OCI-LY7 (cell line): ENCODE data around the gene CGA. TPM values are rescaled to one million over a fixed set of nuclear protein-coding genes. Genes with fewer than 3 reads are reported as not detected.

ENCODE experiments used
- BruUV-seq: library from RNA; stranded (reverse); fragments of 400-500 nt; replicated peaks from 2 replicates; lab custom pipeline; 2021; lab: Mats Ljungman, UMichigan
- CTCF ChIA-PET: fragments of 300-600 bp; sonication (Branson Sonifier 250); formaldehyde crosslinking; loops from one replicate; lab custom pipeline; 2022; ENCODE audit warnings: antibody characterized with exemption; ENCODE audit not compliant: unreplicated experiment; lab: Charles Lee
- POLR2A ChIA-PET: fragments of 300-600 bp; sonication (Branson Sonifier 250); formaldehyde crosslinking; loops from one replicate; lab custom pipeline; 2022; ENCODE audit warnings: antibody characterized with exemption; lab: Charles Lee
- DNase-seq: peaks from one replicate; pipeline ENCODE4 v3.0.0-alpha.2; 2015; ENCODE audit warnings: low spot score
- H2AFZ ChIP-seq: fragments of 200-600 bp; sonication (generic), shearing (Covaris generic); 2 replicates; pipeline ENCODE4 v1.6.1; 2014; ENCODE audit warnings: mild to moderate bottlenecking, antibody characterized with exemption, low read length, moderate library complexity
- H3K27ac ChIP-seq: fragments of 200-600 bp; sonication (generic); 2 replicates; pipeline ENCODE4 v1.5.1; 2014; ENCODE audit warnings: mixed run types, low read depth, mild to moderate bottlenecking, moderate library complexity, low read length, inconsistent platforms; ENCODE audit not compliant: poor library complexity, severe bottlenecking
- H3K36me3 ChIP-seq: fragments of 200-600 bp; sonication (generic); 2 replicates; pipeline ENCODE4 v1.6.1; 2014; ENCODE audit warnings: mild to moderate bottlenecking, antibody characterized with exemption, low read length, moderate library complexity, mixed read lengths; ENCODE audit not compliant: insufficient read depth
- H3K4me1 ChIP-seq: fragments of 200-600 bp; sonication (generic); 2 replicates; pipeline ENCODE4 v1.5.1; 2014; ENCODE audit warnings: mild to moderate bottlenecking, low read length; ENCODE audit not compliant: insufficient read depth, poor library complexity, severe bottlenecking
- H3K4me2 ChIP-seq: fragments of 200-600 bp; sonication (generic); 2 replicates; pipeline ENCODE4 v1.6.1; 2014; ENCODE audit warnings: mild to moderate bottlenecking, low read length
- H3K4me3 ChIP-seq: fragments of 200-600 bp; sonication (generic); 2 replicates; pipeline ENCODE4 v1.5.1; 2014; ENCODE audit warnings: mild to moderate bottlenecking, low read depth, low read length; ENCODE audit not compliant: poor library complexity, severe bottlenecking
- H3K79me2 ChIP-seq: fragments of 200-600 bp; sonication (generic); 2 replicates; pipeline ENCODE4 v1.6.1; 2016; ENCODE audit warnings: low read depth, mild to moderate bottlenecking, low read length, moderate library complexity, mixed read lengths; ENCODE audit not compliant: insufficient read depth
- H3K9me2 ChIP-seq: fragments of 200-600 bp; sonication (generic); 2 replicates; pipeline ENCODE4 v1.6.1; 2016; ENCODE audit warnings: mild to moderate bottlenecking, low read length, mixed read lengths; ENCODE audit not compliant: insufficient read depth
- H3K9me3 ChIP-seq: fragments of 200-600 bp; sonication (generic); 2 replicates; pipeline ENCODE4 v1.6.1; 2014; ENCODE audit warnings: mild to moderate bottlenecking, mixed run types, low read length, mixed read lengths
- H4K20me1 ChIP-seq: fragments of 200-600 bp; sonication (generic); 2 replicates; pipeline ENCODE4 v1.6.1; 2014; ENCODE audit warnings: mild to moderate bottlenecking, antibody characterized with exemption, low read length, moderate library complexity, mixed read lengths; ENCODE audit not compliant: insufficient read depth
- EZH2phosphoT487 ChIP-seq: fragments of 200-600 bp; sonication (generic); IDR thresholded peaks from 2 replicates; pipeline ENCODE4 v1.6.1; 2018; ENCODE audit warnings: low read depth, borderline replicate concordance, mild to moderate bottlenecking, mixed run types, antibody characterized with exemption, low read length, moderate library complexity, mixed read lengths
- intact Hi-C: fragments of 100-400 bp; cut with micrococcal nuclease; formaldehyde crosslinking; loops from one replicate; pipeline ENCODE4 v1.10.0; 2022; ENCODE audit not compliant: unreplicated experiment
- total RNA-seq, 2 experiments: library from RNA; depleted of rRNA in 1 of 2; stranded (reverse); fragments of >200 nt in 1 of 2; shearing (Covaris generic) in 1 of 2; gene quantifications; 2 replicates each; pipeline ENCODE4 v1.2.3, GENCODE V29; 2014 to 2022
- TF ChIP-seq, protein P1 (sequence below): fragments of 200-600 bp; sonication (generic); conservative IDR thresholded peaks from 2 replicates; pipeline ENCODE4 v1.5.1; 2014; ENCODE audit warnings: mild to moderate bottlenecking, antibody characterized with exemption, low read length, moderate library complexity, mixed read lengths

CGA gene
- total RNA-seq, 2 experiments from 2014 or later, result not detected

DNA sequence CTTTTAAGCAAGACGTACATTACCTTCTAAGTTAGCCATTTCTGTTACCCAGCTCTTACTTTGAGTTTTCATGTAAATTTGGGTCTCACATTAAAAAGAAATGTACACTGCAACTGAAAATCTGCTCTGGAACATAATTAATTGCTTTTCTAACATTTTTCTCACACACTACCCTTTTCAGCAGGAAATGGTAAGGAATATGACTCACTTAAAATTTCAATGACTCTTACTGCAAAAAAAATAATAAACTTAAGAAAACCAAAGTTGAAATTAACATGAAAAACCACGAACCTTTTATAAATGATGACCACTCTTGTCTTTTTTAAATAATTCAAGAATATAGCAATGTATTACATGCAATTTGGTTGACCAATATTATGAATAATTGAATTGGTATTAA, 1.3 kb downstream of the CGA start:
- Histone ChIP-seq H3K9me2 (no peaks in the 10 kb centered on the region), H3K27ac (no peak overlapping the region), H2AFZ (no peak overlapping the region), H3K36me3 (no peaks in the 10 kb centered on the region), H4K20me1 (no peaks in the 10 kb centered on the region), H3K4me1 (no peaks in the 10 kb centered on the region), H3K9me3 (no peaks in the 10 kb centered on the region), H3K79me2 (no peaks in the 10 kb centered on the region), H3K4me3 (no peak overlapping the region), H3K4me2 (no peak overlapping the region)
- no TSS peak for BruUV-seq
- intact Hi-C loops, result no loop called here
- DNase-seq, result no peak
- ChIA-PET CTCF (no interaction called here), POLR2A (interaction anchor here (1.5 kb wide), 1 partner anchor 9 kb away, joined by 3 read pairs; no protein-coding TSS in a partner anchor)
- TF ChIP-seq, protein P1, sequence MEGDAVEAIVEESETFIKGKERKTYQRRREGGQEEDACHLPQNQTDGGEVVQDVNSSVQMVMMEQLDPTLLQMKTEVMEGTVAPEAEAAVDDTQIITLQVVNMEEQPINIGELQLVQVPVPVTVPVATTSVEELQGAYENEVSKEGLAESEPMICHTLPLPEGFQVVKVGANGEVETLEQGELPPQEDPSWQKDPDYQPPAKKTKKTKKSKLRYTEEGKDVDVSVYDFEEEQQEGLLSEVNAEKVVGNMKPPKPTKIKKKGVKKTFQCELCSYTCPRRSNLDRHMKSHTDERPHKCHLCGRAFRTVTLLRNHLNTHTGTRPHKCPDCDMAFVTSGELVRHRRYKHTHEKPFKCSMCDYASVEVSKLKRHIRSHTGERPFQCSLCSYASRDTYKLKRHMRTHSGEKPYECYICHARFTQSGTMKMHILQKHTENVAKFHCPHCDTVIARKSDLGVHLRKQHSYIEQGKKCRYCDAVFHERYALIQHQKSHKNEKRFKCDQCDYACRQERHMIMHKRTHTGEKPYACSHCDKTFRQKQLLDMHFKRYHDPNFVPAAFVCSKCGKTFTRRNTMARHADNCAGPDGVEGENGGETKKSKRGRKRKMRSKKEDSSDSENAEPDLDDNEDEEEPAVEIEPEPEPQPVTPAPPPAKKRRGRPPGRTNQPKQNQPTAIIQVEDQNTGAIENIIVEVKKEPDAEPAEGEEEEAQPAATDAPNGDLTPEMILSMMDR, result no peak
- no peak for TF ChIP-seq EZH2phosphoT487

DNA sequence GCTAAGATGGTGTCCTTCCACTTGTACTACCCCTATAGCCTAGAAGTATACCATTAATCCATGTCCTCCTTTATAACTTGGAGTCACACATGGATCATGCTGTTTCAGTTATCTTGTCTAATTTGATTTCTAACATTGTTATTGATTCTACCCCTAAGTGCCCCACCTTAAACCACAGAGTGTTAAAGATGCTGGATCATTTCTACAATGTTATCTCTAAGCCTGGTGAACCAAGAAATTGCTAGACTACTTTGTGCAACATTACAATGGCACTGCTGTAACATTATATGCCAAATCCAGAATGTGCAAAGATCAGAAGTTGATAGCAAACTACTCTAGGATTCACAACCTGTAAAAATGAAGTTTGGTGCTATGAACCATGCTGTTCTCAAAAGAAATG, 1.7 kb downstream of the CGA start:
- Histone ChIP-seq H3K4me1 (no peaks in the 10 kb centered on the region), H3K4me3 (no peak overlapping the region), H3K4me2 (no peak overlapping the region), H3K9me2 (no peaks in the 10 kb centered on the region), H3K27ac (no peak overlapping the region), H3K36me3 (no peaks in the 10 kb centered on the region), H4K20me1 (no peaks in the 10 kb centered on the region), H3K79me2 (no peaks in the 10 kb centered on the region), H2AFZ (no peak overlapping the region), H3K9me3 (no peaks in the 10 kb centered on the region)
- intact Hi-C loops, result no loop called here
- no peak for TF ChIP-seq EZH2phosphoT487
- TF ChIP-seq, protein P1, result no peak
- no TSS peak for BruUV-seq
- ChIA-PET POLR2A (interaction anchor here (1.5 to 1.6 kb wide), 2 partner anchors 9 to 13 kb away, joined by 3 to 6 read pairs; no protein-coding TSS in a partner anchor), CTCF (no interaction called here)
- DNase-seq, result no peak

DNA sequence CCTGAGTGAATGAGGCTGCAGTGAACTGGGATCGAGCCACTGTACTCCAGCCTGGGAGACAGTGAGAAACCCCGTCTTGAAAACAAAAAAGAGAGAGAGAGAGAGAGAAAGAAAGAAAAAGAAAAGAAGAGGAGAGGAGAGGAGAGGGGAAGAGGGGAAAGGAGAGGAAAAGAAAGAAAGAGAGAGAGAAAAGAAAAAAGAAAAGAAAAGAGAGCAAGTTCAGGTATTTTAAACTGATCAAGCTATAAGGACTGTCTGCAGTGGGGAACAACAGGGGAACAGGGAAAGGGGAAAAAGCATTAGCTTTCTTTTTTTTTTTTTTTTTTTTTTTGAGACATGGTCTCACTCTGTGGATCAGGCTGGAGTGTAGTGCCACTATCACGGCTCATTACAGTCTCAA, 2.5 kb downstream of the CGA start:
- POLR2A ChIA-PET, result interaction anchor here (0.6 to 1.6 kb wide), 6 partner anchors 10 to 331 kb away, joined by 3 to 6 read pairs (median 4); no protein-coding TSS in a partner anchor
- no peak overlapping the region for H3K4me2 ChIP-seq
- H3K79me2 ChIP-seq, result no peaks in the 10 kb centered on the region
- no peak overlapping the region for H3K27ac ChIP-seq
- no TSS peak for BruUV-seq
- no peak for DNase-seq
- no peaks in the 10 kb centered on the region for H4K20me1 ChIP-seq
- H3K4me3 ChIP-seq, result no peak overlapping the region
- TF ChIP-seq EZH2phosphoT487, result no peak
- TF ChIP-seq, protein P1, result no peak
- no peaks in the 10 kb centered on the region for H3K36me3 ChIP-seq
- H3K4me1 ChIP-seq, result no peaks in the 10 kb centered on the region
- H3K9me3 ChIP-seq, result no peaks in the 10 kb centered on the region
- CTCF ChIA-PET, result no interaction called here
- H2AFZ ChIP-seq, result no peak overlapping the region
- intact Hi-C loops, result no loop called here
- no peaks in the 10 kb centered on the region for H3K9me2 ChIP-seq
